ENCODE results near the gene CEP112.

- TF ChIP-seq CTCF (IDR thresholded peaks at IDR 0.05) (no peak), POLR2AphosphoS5 (IDR thresholded peaks at IDR 0.05; ENCODE audit: low read depth, low read length) (no peak)
These were observed 401.7 kb downstream of the CEP112 start for GRCh38 chr17:65790241-65790640.
